22Rv1 (cell line): ENCODE results near the gene EPN2.

ENCODE experiments used
- ZFX ChIP-seq: fragments of 450-650 bp; IDR thresholded peaks from 2 replicates; pipeline ENCODE4 v1.6.1; 2017; ENCODE audit warnings: antibody characterized with exemption, borderline replicate concordance
- TF ChIP-seq, protein P1 (sequence below): fragments of 450-650 bp; IDR thresholded peaks from 2 replicates; pipeline ENCODE4 v1.5.1; 2017; ENCODE audit warnings: mild to moderate bottlenecking

DNA sequence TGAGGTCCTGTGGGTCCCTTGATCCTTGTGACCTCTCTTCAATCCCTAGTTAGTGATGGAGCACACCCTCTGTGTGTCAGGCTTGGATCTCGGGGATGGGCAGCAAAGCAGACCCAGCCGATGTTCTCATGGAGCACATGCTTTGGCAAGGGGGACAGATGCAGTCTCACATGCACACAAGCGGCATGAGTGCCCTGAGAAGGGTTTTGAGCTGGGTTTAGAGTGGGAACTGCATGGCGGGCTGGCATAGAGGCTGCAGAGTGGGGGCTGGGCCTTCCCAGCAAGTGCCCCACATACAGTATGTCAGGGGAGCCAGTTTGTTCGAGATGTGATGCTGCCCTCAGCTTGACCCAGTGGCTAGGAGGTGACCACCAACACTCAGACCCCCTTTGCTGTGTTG, 83.7 kb downstream of the EPN2 start:
- TF ChIP-seq, protein P1, sequence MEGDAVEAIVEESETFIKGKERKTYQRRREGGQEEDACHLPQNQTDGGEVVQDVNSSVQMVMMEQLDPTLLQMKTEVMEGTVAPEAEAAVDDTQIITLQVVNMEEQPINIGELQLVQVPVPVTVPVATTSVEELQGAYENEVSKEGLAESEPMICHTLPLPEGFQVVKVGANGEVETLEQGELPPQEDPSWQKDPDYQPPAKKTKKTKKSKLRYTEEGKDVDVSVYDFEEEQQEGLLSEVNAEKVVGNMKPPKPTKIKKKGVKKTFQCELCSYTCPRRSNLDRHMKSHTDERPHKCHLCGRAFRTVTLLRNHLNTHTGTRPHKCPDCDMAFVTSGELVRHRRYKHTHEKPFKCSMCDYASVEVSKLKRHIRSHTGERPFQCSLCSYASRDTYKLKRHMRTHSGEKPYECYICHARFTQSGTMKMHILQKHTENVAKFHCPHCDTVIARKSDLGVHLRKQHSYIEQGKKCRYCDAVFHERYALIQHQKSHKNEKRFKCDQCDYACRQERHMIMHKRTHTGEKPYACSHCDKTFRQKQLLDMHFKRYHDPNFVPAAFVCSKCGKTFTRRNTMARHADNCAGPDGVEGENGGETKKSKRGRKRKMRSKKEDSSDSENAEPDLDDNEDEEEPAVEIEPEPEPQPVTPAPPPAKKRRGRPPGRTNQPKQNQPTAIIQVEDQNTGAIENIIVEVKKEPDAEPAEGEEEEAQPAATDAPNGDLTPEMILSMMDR = no peak
- TF ChIP-seq ZFX = no peak
